Panc1 (cell line): ENCODE data around the gene DRC3.

ENCODE experiments used
- POLR2AphosphoS5 ChIP-seq: IDR thresholded peaks from 2 replicates; pipeline ENCODE4 v1.6.1; 2012; ENCODE audit warnings: mild to moderate bottlenecking, low read depth, low read length, moderate library complexity
- TF ChIP-seq, protein P1 (sequence below): fragments of 450-650 bp; IDR thresholded peaks from 2 replicates; pipeline ENCODE4 v1.5.1; 2017; ENCODE audit warnings: mild to moderate bottlenecking

DNA sequence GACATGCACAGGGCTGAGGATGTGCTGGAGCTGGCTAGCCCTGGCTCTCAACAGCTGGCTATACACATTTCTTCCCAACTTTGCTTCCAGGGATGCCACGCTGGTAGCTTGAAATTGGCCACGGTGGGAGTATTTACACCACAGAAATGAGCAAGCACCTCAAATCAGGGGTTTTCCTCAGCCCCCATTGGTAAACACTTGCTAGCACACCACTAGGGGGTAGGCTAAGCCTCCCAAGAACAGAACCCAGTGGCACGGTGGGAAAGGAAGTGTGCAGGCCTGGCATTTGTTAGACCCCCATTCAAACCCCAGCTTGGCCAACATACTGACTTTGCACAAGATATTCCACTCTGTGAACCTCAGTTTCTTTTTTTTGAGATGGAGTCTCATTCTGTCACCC lies 12.9 kb downstream of the DRC3 start:
- TF ChIP-seq, protein P1, sequence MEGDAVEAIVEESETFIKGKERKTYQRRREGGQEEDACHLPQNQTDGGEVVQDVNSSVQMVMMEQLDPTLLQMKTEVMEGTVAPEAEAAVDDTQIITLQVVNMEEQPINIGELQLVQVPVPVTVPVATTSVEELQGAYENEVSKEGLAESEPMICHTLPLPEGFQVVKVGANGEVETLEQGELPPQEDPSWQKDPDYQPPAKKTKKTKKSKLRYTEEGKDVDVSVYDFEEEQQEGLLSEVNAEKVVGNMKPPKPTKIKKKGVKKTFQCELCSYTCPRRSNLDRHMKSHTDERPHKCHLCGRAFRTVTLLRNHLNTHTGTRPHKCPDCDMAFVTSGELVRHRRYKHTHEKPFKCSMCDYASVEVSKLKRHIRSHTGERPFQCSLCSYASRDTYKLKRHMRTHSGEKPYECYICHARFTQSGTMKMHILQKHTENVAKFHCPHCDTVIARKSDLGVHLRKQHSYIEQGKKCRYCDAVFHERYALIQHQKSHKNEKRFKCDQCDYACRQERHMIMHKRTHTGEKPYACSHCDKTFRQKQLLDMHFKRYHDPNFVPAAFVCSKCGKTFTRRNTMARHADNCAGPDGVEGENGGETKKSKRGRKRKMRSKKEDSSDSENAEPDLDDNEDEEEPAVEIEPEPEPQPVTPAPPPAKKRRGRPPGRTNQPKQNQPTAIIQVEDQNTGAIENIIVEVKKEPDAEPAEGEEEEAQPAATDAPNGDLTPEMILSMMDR: no peak; the same call in 1 of the 2 replicates
- no peak for TF ChIP-seq POLR2AphosphoS5
